HG03045 (cell line): ENCODE results near the gene FKBP1B.
"Not testable (repeated sequence)": the region's sequence is repeated elsewhere in the genome, so short reads cannot be mapped to it uniquely, and the experiment has no call there.

Source experiments
- ATAC-seq: cut with Tn5 transposase; IDR thresholded peaks from one replicate; pipeline ENCODE4 v1.9.1; 2021; ENCODE audit warnings: mild to moderate bottlenecking, moderate library complexity; ENCODE audit not compliant: unreplicated experiment

The FKBP1B gene

GRCh38 chr2:24049485-24050021 lies at the start of gene FKBP1B:
TSS of gene FKBP1B (plus strand) at chr2:24049741. CDS start at chr2:24049850, 109 bp downstream.
- ATAC-seq, result no peak

- no peak for ATAC-seq
Observed at GRCh38 chr2:24007693-24008092, 41.8 kb upstream of the FKBP1B start.

GRCh38 chr2:24008672-24009366 lies 40.7 kb upstream of the FKBP1B start:
- no peak for ATAC-seq

- ATAC-seq, result no peak
Observed at GRCh38 chr2:24009367-24009679, 40.2 kb upstream of the FKBP1B start.

- no peak for ATAC-seq
Observed at GRCh38 chr2:24009680-24010476, 39.7 kb upstream of the FKBP1B start, which contains the start of gene MFSD2B. TSS of gene MFSD2B (plus strand) at chr2:24010085. CDS start at chr2:24010097, 12 bp downstream.

- ATAC-seq, result no peak
Observed at GRCh38 chr2:24010477-24011249, 38.9 kb upstream of the FKBP1B start.

- ATAC-seq, result no peak
Observed at GRCh38 chr2:24011250-24012104, 38.1 kb upstream of the FKBP1B start.

- ATAC-seq, result no peak
Observed at GRCh38 chr2:24012521-24013188, 36.9 kb upstream of the FKBP1B start.

- ATAC-seq, result not testable (repeated sequence)
Observed at GRCh38 chr2:24014902-24015301, 34.6 kb upstream of the FKBP1B start.

GRCh38 chr2:24015562-24016375 lies 33.8 kb upstream of the FKBP1B start:
- ATAC-seq, result no peak

GRCh38 chr2:24016376-24016761 lies 33.2 kb upstream of the FKBP1B start:
- no peak for ATAC-seq

- no peak for ATAC-seq
Observed at GRCh38 chr2:24016853-24017703, 32.5 kb upstream of the FKBP1B start.

GRCh38 chr2:24017711-24018110 lies 31.8 kb upstream of the FKBP1B start:
- no peak for ATAC-seq

GRCh38 chr2:24018241-24018640 lies 31.3 kb upstream of the FKBP1B start:
- no peak for ATAC-seq

- no peak for ATAC-seq
Observed at GRCh38 chr2:24019729-24020128, 29.8 kb upstream of the FKBP1B start.

- no peak for ATAC-seq
Observed at GRCh38 chr2:24020244-24020643, 29.3 kb upstream of the FKBP1B start.

- no peak for ATAC-seq
Observed at GRCh38 chr2:24021122-24021998, 28.2 kb upstream of the FKBP1B start.
